GM12891 (cell line): ENCODE results near the gene WDR4.
"Not testable (repeated sequence)": the region's sequence is repeated elsewhere in the genome, so short reads cannot be mapped to it uniquely, and the experiment has no call there.

ENCODE experiments used
- DNase-seq: peaks from one replicate; pipeline ENCODE4 v3.0.0; 2011; ENCODE audit warnings: low spot score; ENCODE audit not compliant: insufficient read length
- FAIRE-seq: peaks from 2 replicates; lab custom pipeline; 2011; peaks lifted over from hg19 to GRCh38; lab: Jason Lieb, UNC
- PAX5 ChIP-seq: IDR thresholded peaks from 2 replicates; pipeline ENCODE4 v1.6.1; 2011; ENCODE audit warnings: low read length, moderate library complexity, mild to moderate bottlenecking; ENCODE audit not compliant: insufficient read depth, severe bottlenecking
- POLR2A ChIP-seq: IDR thresholded peaks from 2 replicates; pipeline ENCODE4 v1.6.1; 2011; ENCODE audit warnings: low read depth, low read length, control low read depth
- POLR2AphosphoS5 ChIP-seq: IDR thresholded peaks from 2 replicates; pipeline ENCODE4 v1.6.1; 2011; ENCODE audit warnings: low read depth, low read length, control low read depth
- POU2F2 ChIP-seq: IDR thresholded peaks from 2 replicates; pipeline ENCODE4 v1.6.1; 2011; ENCODE audit warnings: low read depth, mild to moderate bottlenecking, control low read depth, low read length, moderate library complexity
- SPI1 ChIP-seq: IDR thresholded peaks from 2 replicates; pipeline ENCODE4 v1.6.1; 2011; ENCODE audit warnings: low read depth, low read length, control low read depth
- TAF1 ChIP-seq: IDR thresholded peaks from 2 replicates; pipeline ENCODE4 v1.6.1; 2011; ENCODE audit warnings: low read depth, low read length, control low read depth

WDR4 gene

DNA sequence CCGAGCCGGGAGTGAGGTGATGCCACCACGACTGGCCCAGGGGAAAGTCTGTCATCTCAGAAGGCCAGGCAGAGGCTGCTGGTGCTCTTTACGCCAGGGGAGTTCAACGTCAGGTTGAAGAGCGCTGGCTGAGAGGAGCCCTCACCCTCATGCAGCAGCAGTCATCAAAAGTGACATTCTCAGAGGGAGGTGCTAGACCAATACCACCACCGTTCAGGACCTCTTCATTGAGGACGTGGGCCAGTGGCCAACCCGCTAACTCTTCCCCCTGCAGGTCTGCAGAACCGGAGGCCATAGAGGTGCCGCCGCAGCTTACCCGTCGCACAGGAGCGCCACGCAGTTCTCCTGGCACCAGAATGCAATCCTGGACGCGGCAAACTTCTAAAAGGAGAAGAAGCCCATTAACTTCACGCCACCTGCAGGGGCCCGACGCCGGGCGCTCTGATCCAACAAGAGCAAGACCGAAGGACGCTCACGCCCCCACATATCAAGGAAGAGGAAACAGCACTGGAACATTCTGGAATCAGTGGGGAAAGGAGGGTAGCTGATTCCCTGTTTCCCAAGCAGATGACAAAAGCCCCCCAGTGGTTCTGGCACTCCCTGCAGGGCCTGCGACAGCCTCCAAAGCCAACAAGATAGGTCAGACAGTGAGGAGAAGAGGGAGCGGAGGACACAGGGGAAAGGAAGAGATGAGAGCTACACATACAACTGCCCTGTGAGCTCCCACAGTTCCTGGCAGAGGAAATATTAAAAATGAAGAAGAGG, 24.9 kb downstream of the WDR4 start:
- no peak for TF ChIP-seq SPI1
- FAIRE-seq (no peak), DNase-seq (no peak)

DNA sequence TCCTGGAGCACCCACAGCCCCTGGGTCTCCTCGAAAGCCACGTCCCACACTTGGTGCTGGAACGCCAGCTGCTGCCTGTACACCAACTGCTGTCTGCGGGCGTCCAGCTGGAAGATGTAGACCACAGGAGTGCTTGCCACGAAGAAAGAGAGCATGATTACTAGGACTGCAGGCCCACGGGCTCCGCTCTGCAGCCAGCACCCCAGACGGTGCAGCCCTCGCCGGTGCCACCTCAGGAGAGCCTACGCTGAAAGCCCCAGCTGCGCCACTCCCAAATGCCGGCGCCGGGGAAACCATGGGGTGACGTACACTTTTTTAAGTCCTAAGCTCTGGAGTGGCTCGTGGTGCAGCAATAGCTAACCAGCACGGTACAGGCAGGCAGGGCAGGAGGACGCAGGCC, 25.7 kb downstream of the WDR4 start:
- TF ChIP-seq SPI1 (no peak), PAX5 (no peak), POLR2AphosphoS5 (no peak), POU2F2 (no peak), TAF1 (no peak), POLR2A (no peak)
- no peak for DNase-seq
- no peak for FAIRE-seq

DNA sequence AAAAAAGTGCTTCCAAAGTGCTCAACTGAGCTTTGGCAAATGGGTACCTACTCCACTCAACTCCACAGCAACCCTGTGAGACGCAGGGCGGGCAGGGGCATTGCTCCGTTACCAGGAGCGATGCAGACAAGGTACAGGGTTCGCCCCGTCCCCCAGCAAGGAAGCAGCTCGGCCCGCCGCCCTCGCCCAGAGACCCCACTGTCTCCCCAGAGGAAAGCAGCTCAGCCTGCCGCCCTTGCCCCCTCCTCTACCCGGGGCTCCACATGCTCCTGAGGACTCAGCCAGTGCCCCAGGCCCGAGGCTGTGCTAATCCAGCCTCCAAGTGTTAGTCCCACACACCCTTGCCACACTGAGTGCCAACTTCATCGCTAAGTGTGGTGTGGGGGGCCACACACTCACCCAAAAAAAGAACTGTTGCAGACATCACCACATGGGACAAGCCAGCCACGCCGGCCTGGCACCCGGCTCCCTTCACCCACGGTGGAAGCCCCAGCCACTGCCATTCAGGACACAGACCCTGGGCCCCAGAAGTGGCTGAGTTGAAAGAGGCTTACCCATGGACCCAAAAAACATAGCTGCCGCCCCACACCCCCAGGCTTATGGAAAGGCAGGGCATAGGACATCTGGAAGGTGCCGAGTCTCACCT, 26.3 kb downstream of the WDR4 start:
- DNase-seq, result no peak
- FAIRE-seq, result no peak
- TF ChIP-seq TAF1 (no peak), POU2F2 (no peak), PAX5 (no peak), POLR2A (no peak), SPI1 (no peak), POLR2AphosphoS5 (no peak)

DNA sequence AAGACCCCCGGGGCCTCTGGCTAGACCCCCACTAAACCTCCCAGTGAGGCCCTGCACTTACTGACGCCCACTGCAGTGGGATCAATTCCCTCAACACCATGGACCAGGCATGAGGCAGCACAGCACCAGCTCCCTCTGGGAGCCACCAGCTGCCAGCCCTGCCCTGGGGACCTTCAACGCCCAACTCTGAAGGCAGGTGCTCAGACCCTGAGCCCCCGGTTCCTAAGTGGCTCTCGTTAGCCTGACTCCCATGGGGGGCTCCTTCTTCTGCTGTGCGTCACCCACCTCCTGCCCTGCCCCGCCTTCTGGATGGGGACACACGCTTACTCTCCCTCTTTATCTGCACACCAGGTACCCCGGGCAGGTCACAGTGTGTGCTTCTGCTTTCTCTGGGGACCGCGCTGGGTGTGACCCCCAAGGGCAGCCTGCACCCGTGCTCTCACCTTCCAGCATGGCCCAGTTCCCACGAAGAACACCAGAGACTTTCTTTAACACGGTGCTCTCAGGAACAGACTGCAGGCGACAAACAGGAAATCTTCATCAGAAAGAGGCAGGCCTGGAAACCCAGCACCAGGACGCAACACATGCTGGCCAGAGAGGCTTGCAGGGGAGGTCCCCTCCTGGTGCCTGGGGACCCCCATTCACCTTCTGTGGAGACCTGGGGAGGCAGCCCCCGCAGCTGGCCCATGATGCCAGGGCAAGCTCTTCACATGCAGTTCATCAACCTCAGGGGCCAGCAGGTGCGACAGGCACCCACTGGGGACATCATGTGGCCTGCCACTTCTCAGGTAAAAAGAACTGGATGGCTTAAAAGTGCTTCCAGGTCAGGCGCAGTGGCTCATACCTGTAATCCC, 27.3 kb downstream of the WDR4 start:
- TF ChIP-seq PAX5 (no peak), POU2F2 (no peak), POLR2AphosphoS5 (no peak)
- DNase-seq (no peak), FAIRE-seq (no peak)

DNA sequence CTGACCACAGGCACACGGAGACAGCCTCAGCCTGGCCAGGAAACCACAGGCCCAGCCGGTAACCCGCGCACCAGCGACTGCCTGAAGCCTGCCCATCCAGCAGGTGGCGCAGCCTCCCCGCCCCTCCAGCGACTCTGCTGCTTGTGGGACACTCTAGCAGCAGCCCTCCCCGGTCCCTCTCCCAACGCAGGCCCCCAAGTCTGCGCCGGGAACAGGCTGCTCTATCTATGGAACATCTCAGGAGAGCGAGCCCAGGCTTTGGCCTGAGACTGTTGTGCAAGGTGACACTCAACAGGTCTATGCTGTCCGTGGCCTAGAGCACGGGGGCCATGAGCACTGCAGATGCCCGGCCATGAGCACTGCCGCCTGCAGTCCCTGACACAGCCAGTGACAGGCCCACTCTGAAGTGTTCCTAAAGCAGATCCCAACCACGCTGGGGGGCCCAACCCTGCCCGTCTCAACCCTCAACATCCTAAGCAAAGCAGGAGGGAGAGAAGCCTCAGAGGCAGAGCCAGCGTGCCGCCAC, 28.4 kb downstream of the WDR4 start:
- DNase-seq (peak; percentile 83), FAIRE-seq (peak; percentile 16)
- no peak for TF ChIP-seq TAF1
- no peak for TF ChIP-seq POLR2AphosphoS5
- TF ChIP-seq SPI1, result no peak
- TF ChIP-seq POU2F2, result no peak
- no peak for TF ChIP-seq PAX5
- TF ChIP-seq POLR2A, result no peak

DNA sequence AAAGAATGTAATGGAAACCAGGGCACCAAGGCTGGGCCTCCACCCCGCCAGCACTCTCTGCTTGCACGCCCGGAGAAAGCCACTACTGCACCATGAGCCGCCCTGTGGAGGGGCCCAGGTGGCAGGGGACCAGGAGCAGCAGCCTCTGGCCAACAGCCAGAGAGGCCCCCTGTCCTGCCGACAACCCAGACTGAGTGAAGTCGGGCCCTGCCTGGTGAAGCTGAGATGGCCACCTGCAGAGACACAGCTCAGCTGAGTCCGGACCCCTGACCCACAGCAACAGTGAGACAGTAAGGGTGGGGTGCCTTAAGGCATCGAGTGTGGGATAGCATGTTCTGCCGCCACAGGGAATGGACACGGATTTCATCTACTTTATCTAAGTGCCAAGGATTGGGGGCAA, 28.9 kb downstream of the WDR4 start:
- no peak for TF ChIP-seq PAX5
- TF ChIP-seq POU2F2, result no peak
- TF ChIP-seq TAF1, result no peak
- DNase-seq (no peak), FAIRE-seq (no peak)

DNA sequence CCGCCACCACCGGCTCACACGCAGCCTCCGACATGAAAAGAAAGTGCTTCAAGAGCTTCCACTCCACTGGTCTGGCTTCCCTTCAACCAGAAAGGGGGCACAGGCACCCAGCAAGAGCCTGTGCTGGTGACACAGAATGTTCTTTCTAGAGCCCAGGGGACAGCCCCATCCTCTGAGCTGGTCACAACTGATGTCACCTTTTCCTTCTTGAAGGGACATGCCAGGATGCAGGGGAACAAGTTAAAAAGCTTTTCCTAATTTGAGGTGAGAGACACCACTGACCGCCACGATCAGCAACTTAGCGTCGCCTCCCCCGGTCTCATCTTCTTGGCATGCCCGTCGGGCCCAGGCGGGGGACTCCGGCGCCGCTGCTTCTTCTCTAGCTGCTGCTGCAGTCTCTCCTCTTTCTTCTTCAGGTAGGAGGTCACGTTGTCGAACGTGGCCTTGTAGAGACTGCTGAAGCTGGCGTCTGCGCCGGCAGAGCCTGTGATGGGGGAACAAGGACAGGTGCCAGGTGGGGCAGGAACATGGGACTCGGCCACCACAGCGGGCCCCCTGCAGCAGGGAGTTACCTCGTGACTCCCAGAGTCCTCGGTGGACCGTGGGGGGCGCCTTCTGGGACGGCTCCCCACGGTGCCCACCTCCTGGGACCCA, 29.5 kb downstream of the WDR4 start:
- DNase-seq, result no peak
- no peak for TF ChIP-seq POU2F2
- no peak for TF ChIP-seq SPI1
- TF ChIP-seq PAX5, result no peak
- no peak for TF ChIP-seq POLR2AphosphoS5
- no peak for TF ChIP-seq POLR2A
- no peak for TF ChIP-seq TAF1
- no peak for FAIRE-seq

DNA sequence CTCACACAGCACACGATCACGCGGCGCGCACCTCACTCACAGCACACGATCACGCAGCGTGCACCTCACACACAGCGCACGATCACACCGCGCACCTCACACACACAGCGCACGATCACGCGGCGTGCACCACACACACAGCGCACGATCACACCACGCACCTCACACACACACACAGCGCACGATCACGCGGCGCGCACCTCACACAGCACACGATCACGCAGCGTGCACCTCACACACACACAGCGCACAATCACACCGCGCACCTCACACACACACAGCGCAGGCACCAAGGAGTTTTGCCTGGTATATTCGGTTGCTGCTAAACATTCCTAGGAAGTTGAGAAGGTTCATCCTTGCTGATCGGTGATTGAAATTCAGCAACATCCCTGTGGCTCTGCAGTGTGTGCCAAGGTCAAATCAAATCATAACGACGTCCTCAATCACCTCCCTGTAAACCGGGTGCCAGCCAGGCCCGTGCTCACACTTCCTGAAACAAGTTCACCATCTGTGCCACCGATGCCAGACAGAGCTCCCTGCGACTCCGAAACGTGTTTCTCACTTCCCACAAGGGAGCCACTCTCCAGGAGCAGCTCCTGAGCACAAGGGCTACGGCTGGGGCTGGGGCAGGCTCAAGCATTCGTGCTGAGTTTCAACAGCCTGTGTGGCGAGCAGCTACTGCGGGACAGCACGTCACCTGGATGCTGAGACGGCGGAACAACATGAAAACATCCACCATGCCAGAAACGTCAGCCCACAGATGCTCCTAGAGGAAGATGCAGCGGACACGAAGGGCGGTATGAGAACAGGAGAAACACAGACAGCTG, 30.2 kb downstream of the WDR4 start:
- FAIRE-seq, result peak; percentile 80
- no peak for DNase-seq
- TF ChIP-seq TAF1 (no peak), SPI1 (no peak), PAX5 (no peak), POLR2A (no peak), POLR2AphosphoS5 (no peak), POU2F2 (no peak)

DNA sequence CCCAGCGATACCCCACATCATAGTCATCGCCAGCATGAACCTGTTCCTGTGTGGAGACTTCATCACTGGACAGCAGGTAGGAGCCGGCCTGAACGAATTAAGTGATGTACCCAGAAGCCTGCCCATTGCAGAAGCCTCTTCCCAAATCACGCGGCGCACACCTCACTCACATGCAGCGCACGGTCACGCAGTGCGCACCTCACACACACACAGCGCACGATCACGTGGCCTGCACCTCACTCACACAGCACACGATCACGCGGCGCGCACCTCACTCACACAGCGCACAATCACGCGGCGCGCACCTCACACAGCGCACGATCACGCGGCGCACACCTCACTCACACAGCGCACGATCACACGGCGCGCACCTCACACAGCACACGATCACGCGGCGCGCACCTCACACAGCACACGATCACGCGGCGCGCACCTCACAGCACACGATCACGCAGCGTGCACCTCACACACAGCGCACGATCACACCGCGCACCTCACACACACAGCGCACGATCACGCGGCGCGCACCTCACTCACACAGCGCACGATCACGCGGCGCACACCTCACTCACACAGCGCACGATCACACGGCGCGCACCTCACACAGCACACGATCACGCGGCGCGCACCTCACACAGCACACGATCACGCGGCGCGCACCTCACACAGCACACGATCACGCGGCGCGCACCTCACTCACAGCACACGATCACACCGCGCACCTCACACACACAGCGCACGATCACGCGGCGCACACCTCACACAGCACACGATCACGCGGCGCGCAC, 31.0 kb downstream of the WDR4 start:
- FAIRE-seq, result peak; percentile 59
- DNase-seq, result not testable (repeated sequence)
